DMS114 treated with DMSO at 0.1 percent for 48 hours (cell line): ENCODE results near the gene FMO5.
"Not testable (repeated sequence)": the region's sequence is repeated elsewhere in the genome, so short reads cannot be mapped to it uniquely, and the experiment has no call there.

Experiments used
- DNase-seq: peaks from one replicate; lab custom pipeline; 2025; ENCODE audit not compliant: unreplicated experiment; lab: John Stamatoyannopoulos, UW

The FMO5 gene

DNA sequence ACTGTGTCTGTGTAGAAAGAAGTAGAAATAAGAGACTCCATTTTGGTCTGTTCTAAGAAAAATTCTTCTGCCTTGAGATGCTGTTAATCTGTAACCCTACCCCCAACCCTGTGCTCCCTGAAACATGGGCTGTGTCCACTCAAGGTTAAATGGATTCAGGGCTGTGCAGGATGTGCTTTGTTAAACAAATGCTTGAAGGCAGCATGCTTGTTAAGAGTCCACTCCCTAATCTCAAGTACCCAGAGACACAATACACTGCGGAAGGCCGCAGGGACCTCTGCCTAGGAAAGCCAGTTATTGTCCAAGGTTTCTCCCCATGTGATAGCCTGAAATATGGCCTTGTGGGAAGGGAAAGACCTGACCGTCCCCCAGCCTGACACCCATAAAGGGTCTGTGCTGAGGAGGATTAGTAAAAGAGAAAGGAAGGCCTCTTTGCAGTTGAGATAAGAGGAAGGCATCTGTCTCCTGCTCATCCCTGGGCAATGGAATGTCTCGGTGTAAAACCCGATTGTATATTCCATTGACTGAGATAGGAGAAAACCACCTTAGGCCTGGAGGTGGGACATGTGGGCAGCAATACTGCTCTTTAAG, 15.1 kb upstream of the FMO5 start:
- DNase-seq = not testable (repeated sequence)

GRCh38 chr1:147238925-147239820, 14.0 kb upstream of the FMO5 start:
- DNase-seq = no peak

- no peak for DNase-seq
These were observed 13.1 kb upstream of the FMO5 start for GRCh38 chr1:147238053-147238902.

- no peak for DNase-seq
These were observed 12.0 kb upstream of the FMO5 start for GRCh38 chr1:147236959-147237791.

DNA sequence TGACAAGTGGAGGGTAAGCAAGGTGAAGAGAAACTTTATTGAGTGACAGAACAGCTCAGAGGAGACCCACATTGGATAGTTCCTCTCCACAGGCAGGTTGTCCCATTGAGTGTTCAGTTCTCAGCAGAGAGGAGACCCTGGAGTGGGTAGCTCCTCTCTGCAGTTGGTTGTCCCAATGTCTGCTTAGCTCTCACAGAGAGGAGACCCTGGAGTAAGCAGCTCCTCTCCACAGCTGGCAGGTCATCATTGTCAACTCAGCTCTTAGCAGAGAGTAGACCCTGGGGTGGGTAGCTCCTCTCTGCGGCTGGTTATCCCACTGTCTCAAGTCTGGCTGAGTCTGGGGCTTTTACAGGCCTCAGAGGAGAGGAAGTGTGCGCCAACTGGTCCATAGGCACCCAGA, 11.3 kb upstream of the FMO5 start:
- no peak for DNase-seq

DNA sequence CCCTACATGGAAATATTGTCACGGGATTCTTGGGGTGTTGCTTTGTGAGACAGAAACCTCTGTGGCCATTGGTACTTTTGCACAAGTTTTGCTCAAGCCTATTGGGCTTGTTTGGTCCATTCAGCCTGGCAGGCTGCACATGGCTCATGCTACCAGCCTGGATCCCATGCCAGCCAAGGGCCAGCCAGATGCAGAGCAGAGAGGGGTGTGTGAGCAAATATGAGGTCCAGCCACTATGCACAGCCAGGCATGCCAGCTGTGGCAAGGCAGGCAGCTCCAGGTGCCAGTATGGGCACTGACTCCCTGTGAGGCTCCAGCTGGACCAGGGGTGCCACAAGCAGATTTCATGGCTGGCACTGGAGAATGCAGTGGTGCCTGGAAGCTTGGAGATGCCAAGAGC, 10.7 kb upstream of the FMO5 start:
- no peak for DNase-seq

DNA sequence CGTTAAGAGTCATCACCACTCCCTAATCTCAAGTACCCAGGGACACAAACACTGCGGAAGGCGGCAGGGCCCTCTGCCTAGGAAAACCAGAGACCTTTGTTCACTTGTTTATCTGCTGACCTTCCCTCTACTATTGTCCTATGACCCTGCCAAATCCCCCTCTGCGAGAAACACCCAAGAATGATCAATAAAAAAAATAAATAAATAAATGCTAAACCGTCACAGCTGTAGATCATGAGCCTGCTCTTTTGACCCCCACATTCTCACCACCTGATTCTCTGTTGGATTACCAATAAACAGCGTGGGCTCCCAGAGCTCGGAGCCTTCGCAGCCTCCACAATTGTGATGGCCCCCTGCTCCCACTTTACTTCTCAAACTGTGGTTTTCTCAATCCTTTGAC, 8.8 kb upstream of the FMO5 start:
- not testable (repeated sequence) for DNase-seq

GRCh38 chr1:147231032-147231431, 5.9 kb upstream of the FMO5 start:
- not testable (repeated sequence) for DNase-seq

DNA sequence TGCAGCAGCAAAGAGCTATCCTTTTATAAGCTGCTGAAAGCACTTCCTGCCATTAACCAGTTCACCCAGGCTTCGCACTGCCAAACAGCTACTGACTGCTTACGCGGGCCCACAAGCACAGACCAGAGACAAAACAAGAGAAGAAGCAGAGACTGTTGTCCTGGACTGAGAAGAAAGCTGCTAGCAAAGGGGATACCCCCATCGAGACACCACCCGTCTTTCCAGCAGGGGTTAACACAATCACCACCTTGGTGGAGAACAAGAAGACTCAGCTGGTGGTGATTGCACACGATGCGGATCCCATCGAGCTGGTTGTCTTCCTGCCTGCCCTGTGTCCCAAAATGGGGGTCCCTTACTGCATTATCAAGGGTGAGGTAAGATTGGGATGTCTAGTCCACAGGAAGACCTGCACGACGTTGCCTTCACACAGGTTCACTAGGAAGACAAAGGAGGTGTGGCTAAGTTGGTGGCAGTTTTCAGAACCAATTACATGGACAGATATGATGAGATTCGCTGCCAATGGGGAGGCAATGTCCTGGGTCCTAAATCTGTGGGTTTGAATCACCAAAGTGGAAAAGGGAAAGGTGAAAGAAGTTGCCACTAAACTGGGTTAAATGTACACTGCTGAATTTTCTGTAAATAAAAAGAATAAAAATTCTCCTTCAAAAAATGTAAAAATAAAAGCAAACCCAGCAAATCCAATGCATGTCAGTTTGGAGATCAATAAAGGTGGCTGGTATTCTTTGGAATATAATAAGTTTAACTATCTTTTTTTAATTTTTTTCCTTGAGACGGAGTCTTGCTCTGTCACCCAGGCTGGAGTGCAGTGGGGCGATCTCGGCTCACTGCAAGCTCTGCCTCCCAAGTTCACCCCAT, 1.2 kb downstream of the FMO5 start:
- DNase-seq = no peak

- DNase-seq = no peak
These were observed 6.5 kb downstream of the FMO5 start for GRCh38 chr1:147218606-147219005.

- no peak for DNase-seq
These were observed 8.0 kb downstream of the FMO5 start for GRCh38 chr1:147217141-147217540.

DNA sequence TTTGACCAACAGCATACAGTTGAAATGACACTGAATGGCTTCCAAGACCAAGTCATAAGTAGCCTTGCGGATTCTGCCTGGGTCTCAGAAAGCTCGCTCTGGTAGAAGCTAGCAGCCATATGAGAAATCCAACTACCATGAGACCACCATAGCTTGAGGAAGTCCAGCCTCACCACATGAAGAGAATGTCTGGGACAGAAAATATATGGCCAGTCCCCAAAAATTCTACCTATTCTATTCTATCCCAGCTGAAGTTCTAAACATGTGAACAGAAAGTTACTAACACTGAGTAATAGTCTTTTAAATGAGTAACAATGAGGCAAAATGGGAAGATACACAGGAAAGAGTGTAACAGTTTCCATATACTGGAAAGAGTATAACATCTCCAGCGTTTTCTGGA, 9.0 kb downstream of the FMO5 start:
- no peak for DNase-seq

DNA sequence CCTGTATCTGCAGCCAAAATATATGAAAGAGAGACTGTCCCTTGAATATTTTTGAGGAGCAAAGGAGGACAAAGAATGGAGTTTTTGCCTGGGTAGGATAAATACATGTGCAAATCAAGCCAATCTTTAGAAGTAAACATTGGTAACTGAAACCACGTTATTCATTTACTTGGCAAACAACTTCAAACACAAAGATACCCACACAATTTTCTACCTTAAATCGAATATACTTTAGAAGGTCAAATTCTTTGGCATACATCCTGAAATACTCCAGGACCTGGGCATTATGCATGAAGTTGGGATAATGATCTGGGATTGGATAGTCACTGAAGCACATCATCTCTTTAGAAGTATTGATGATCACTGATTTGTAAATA, 9.6 kb downstream of the FMO5 start:
- DNase-seq = no peak

- no peak for DNase-seq
These were observed 10.1 kb downstream of the FMO5 start for GRCh38 chr1:147214842-147215539.

GRCh38 chr1:147214325-147214724, 10.8 kb downstream of the FMO5 start:
- DNase-seq = no peak

DNA sequence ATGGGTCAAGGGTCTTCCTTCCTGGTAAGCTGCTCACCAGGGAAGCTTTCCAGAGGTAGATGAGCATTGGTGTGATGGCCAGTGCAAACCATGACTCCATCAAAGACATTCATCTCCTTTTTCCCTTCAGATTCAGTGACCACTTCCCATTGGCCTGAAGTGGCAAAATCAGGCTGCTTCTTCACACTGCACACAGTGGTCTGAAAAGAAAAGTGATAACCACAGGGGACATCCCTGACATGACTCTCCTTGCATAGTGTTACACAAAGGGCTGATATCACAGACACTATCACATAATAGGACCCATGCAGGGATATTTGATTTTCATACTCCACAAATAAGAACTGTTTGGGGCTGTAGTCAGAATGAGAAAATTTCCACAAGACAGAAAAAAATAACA, 11.9 kb downstream of the FMO5 start:
- no peak for DNase-seq

DNA sequence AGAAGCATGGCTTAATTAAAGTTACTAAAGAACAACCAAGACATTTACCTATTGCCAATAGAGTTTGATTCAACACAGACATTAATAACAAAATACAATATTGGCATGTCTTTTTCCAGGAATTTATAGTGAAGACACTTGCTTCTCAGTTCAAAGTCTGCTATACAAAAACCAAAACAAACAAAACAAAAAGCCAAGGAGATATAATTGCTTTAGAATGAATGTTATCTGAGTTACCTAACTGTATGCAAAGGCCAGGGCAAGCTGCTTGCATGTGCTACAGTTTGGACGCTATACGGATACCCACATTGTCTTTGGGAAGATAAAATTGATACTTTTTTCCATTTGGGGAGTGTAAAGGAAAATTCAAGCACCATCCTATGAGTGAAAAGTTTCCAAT, 13.6 kb downstream of the FMO5 start:
- DNase-seq = no peak

- no peak for DNase-seq
These were observed 14.2 kb downstream of the FMO5 start for GRCh38 chr1:147210987-147211386.
